Central memory CD8-positive, alpha-beta T cell (primary cell): ENCODE measurements around the gene FDCSP.

Experiments
- ATAC-seq: fragments of 150-1000 bp; cut with Tn5 transposase; replicated peaks from 2 replicates; pipeline ENCODE4 v1.10.0; 2022; ENCODE audit warnings: mild to moderate bottlenecking, moderate FRiP score, moderate number of reproducible peaks; ENCODE audit not compliant: poor library complexity, severe bottlenecking; ENCODE audit errors: extremely low read depth
- DNase-seq, 2 donors: peaks; one replicate each; pipeline ENCODE4 v3.0.0; 2021; ENCODE audit warnings: low spot score in 2 of 2
- H3K27ac Mint-ChIP-seq: one replicate; pipeline ENCODE4 v1.8.0; 2022; ENCODE audit warnings: low read depth, mild to moderate bottlenecking, moderate library complexity, mixed read lengths
- H3K27me3 Mint-ChIP-seq: one replicate; pipeline ENCODE4 v1.8.0; 2022; ENCODE audit warnings: mixed read lengths
- H3K36me3 Mint-ChIP-seq: one replicate; pipeline ENCODE4 v1.8.0; 2022; ENCODE audit warnings: mild to moderate bottlenecking, moderate library complexity, mixed read lengths; ENCODE audit not compliant: insufficient read depth
- H3K4me1 Mint-ChIP-seq: one replicate; pipeline ENCODE4 v1.8.0; 2022; ENCODE audit warnings: mixed read lengths
- H3K4me3 Mint-ChIP-seq: one replicate; pipeline ENCODE4 v1.8.0; 2022; ENCODE audit warnings: mild to moderate bottlenecking, moderate library complexity, mixed read lengths
- H3K9me3 Mint-ChIP-seq: one replicate; pipeline ENCODE4 v1.8.0; 2022; ENCODE audit warnings: mixed read lengths

The FDCSP gene

GRCh38 chr4:70251250-70251944 lies 25.5 kb downstream of the FDCSP start:
- H3K36me3 Mint-ChIP-seq, result no peaks in the 10 kb centered on the region

GRCh38 chr4:70251945-70252277 lies 26.0 kb downstream of the FDCSP start:
- Mint-ChIP-seq H3K9me3 (peaks cover 6% of the 10 kb centered on the region), H3K4me3 (no peak overlapping the region), H3K36me3 (no peaks in the 10 kb centered on the region), H3K4me1 (no peaks in the 10 kb centered on the region), H3K27me3 (no peaks in the 10 kb centered on the region), H3K27ac (no peak overlapping the region)
- ATAC-seq (no peak), DNase-seq (no peak)

More at GRCh38 chr4:70251250-70251944, 25.5 kb downstream of the FDCSP start:
- Mint-ChIP-seq H3K27me3 (no peaks in the 10 kb centered on the region), H3K4me3 (no peak overlapping the region), H3K27ac (no peak overlapping the region), H3K9me3 (peaks cover 6% of the 10 kb centered on the region), H3K4me1 (no peaks in the 10 kb centered on the region)
- DNase-seq (no peak), ATAC-seq (no peak)

GRCh38 chr4:70269674-70270073 lies 43.8 kb downstream of the FDCSP start:
- Mint-ChIP-seq H3K4me1 (no peaks in the 10 kb centered on the region), H3K36me3 (no peaks in the 10 kb centered on the region), H3K9me3 (peaks cover 12% of the 10 kb centered on the region), H3K27me3 (no peaks in the 10 kb centered on the region), H3K4me3 (no peak overlapping the region), H3K27ac (no peak overlapping the region)
- ATAC-seq, result no peak
- DNase-seq, result no peak

- Mint-ChIP-seq H3K4me1 (no peaks in the 10 kb centered on the region), H3K27ac (no peak overlapping the region), H3K9me3 (peaks cover 7% of the 10 kb centered on the region), H3K27me3 (no peaks in the 10 kb centered on the region), H3K36me3 (no peaks in the 10 kb centered on the region), H3K4me3 (no peak overlapping the region)
- ATAC-seq, result no peak
- DNase-seq, result no peak
Measured at GRCh38 chr4:70277121-70277520, 51.2 kb downstream of the FDCSP start.

- H3K4me3 Mint-ChIP-seq, result no peak overlapping the region
- ATAC-seq, result no peak
- H3K4me1 Mint-ChIP-seq, result no peaks in the 10 kb centered on the region
- H3K27me3 Mint-ChIP-seq, result no peaks in the 10 kb centered on the region
- peaks cover 5% of the 10 kb centered on the region for H3K9me3 Mint-ChIP-seq
- H3K27ac Mint-ChIP-seq, result no peak overlapping the region
- no peaks in the 10 kb centered on the region for H3K36me3 Mint-ChIP-seq
- DNase-seq, result no peak
Measured at GRCh38 chr4:70280567-70280966, 54.6 kb downstream of the FDCSP start.
